ENCODE measurements around the gene IRS4.

IRS4 gene

GRCh38 chrX:108736509-108737479, at the start of gene IRS4:
IRS4 (minus strand) TSS chrX:108736563.
- Histone ChIP-seq H3K9ac (ENCODE audit: insufficient read length, low read depth) (peak within 1 kb of the TSS; percentile 64), H3K36me3 (ENCODE audit: insufficient read depth, insufficient read length, low read length) (no peaks in the 10 kb centered on the region), H3K4me1 (ENCODE audit: insufficient read depth, insufficient read length) (no peaks in the 10 kb centered on the region), H3K4me3 (ENCODE audit: insufficient read length, low read depth) (peak within 1 kb of the TSS; percentile 58), H3K27me3 (ENCODE audit: insufficient read depth, insufficient read length) (peaks cover 8% of the 10 kb centered on the region), H3K9me3 (ENCODE audit: insufficient read depth, low read length) (no peaks in the 10 kb centered on the region; the same call in 1 of the 2 replicates)
- DNase-seq (ENCODE audit: low read depth, low spot score): peak; percentile 63
- no peak for TF ChIP-seq SUZ12 (IDR thresholded peaks at IDR 0.05; ENCODE audit: extremely low read depth, insufficient read depth, insufficient read length)
- no peak for TF ChIP-seq YY1 (IDR thresholded peaks at IDR 0.05; ENCODE audit: insufficient read depth, insufficient read length)
- TF ChIP-seq ZNF274 (IDR thresholded peaks at IDR 0.05; ENCODE audit: low read depth, low read length): no peak

GRCh38 chrX:108772549-108772948, 36.2 kb upstream of the IRS4 start:
- Histone ChIP-seq H3K4me1 (ENCODE audit: insufficient read depth, insufficient read length) (no peaks in the 10 kb centered on the region), H3K27me3 (ENCODE audit: insufficient read depth, insufficient read length) (no peaks in the 10 kb centered on the region), H3K9ac (ENCODE audit: insufficient read length, low read depth) (no peak overlapping the region), H3K4me3 (ENCODE audit: insufficient read length, low read depth) (no peak overlapping the region), H3K36me3 (ENCODE audit: insufficient read depth, insufficient read length, low read length) (no peaks in the 10 kb centered on the region), H3K9me3 (ENCODE audit: insufficient read depth, low read length) (no peaks in the 10 kb centered on the region)
- no peak for DNase-seq (ENCODE audit: low read depth, low spot score)
- no peak for TF ChIP-seq YY1 (IDR thresholded peaks at IDR 0.05; ENCODE audit: insufficient read depth, insufficient read length)
- no peak for TF ChIP-seq ZNF274 (IDR thresholded peaks at IDR 0.05; ENCODE audit: low read depth, low read length)
- TF ChIP-seq SUZ12 (IDR thresholded peaks at IDR 0.05; ENCODE audit: extremely low read depth, insufficient read depth, insufficient read length): no peak

GRCh38 chrX:108763559-108763958, 27.2 kb upstream of the IRS4 start:
- Histone ChIP-seq H3K4me3 (ENCODE audit: insufficient read length, low read depth) (no peak overlapping the region), H3K27me3 (ENCODE audit: insufficient read depth, insufficient read length) (no peaks in the 10 kb centered on the region), H3K4me1 (ENCODE audit: insufficient read depth, insufficient read length) (no peaks in the 10 kb centered on the region), H3K36me3 (ENCODE audit: insufficient read depth, insufficient read length, low read length) (no peaks in the 10 kb centered on the region), H3K9ac (ENCODE audit: insufficient read length, low read depth) (no peak overlapping the region), H3K9me3 (ENCODE audit: insufficient read depth, low read length) (no peaks in the 10 kb centered on the region)
- no peak for DNase-seq (ENCODE audit: low read depth, low spot score)
- TF ChIP-seq SUZ12 (IDR thresholded peaks at IDR 0.05; ENCODE audit: extremely low read depth, insufficient read depth, insufficient read length) (no peak), ZNF274 (IDR thresholded peaks at IDR 0.05; ENCODE audit: low read depth, low read length) (no peak), YY1 (IDR thresholded peaks at IDR 0.05; ENCODE audit: insufficient read depth, insufficient read length) (no peak)

GRCh38 chrX:108740299-108740774, 4.0 kb upstream of the IRS4 start:
- no peaks in the 10 kb centered on the region for H3K36me3 ChIP-seq (ENCODE audit: insufficient read depth, insufficient read length, low read length)
- no peak overlapping the region for H3K9ac ChIP-seq (ENCODE audit: insufficient read length, low read depth)
- H3K4me3 ChIP-seq (ENCODE audit: insufficient read length, low read depth): no peak overlapping the region
- DNase-seq (ENCODE audit: low read depth, low spot score): no peak
- no peaks in the 10 kb centered on the region; the same call in 1 of the 2 replicates for H3K9me3 ChIP-seq (ENCODE audit: insufficient read depth, low read length)
- H3K4me1 ChIP-seq (ENCODE audit: insufficient read depth, insufficient read length): no peaks in the 10 kb centered on the region
- TF ChIP-seq YY1 (IDR thresholded peaks at IDR 0.05; ENCODE audit: insufficient read depth, insufficient read length) (no peak), SUZ12 (IDR thresholded peaks at IDR 0.05; ENCODE audit: extremely low read depth, insufficient read depth, insufficient read length) (no peak), ZNF274 (IDR thresholded peaks at IDR 0.05; ENCODE audit: low read depth, low read length) (no peak)
- H3K27me3 ChIP-seq (ENCODE audit: insufficient read depth, insufficient read length): no peaks in the 10 kb centered on the region

- no peak for DNase-seq (ENCODE audit: low read depth, low spot score)
- Histone ChIP-seq H3K36me3 (ENCODE audit: insufficient read depth, insufficient read length, low read length) (no peaks in the 10 kb centered on the region), H3K9ac (ENCODE audit: insufficient read length, low read depth) (no peak overlapping the region), H3K4me3 (ENCODE audit: insufficient read length, low read depth) (no peak overlapping the region), H3K4me1 (ENCODE audit: insufficient read depth, insufficient read length) (no peaks in the 10 kb centered on the region), H3K9me3 (ENCODE audit: insufficient read depth, low read length) (no peaks in the 10 kb centered on the region; the same call in 1 of the 2 replicates), H3K27me3 (ENCODE audit: insufficient read depth, insufficient read length) (peaks cover 8% of the 10 kb centered on the region)
- TF ChIP-seq SUZ12 (IDR thresholded peaks at IDR 0.05; ENCODE audit: extremely low read depth, insufficient read depth, insufficient read length): no peak
- TF ChIP-seq YY1 (IDR thresholded peaks at IDR 0.05; ENCODE audit: insufficient read depth, insufficient read length): no peak
- no peak for TF ChIP-seq ZNF274 (IDR thresholded peaks at IDR 0.05; ENCODE audit: low read depth, low read length)
These were observed 1.4 kb upstream of the IRS4 start for GRCh38 chrX:108737754-108738153.

- Histone ChIP-seq H3K9me3 (ENCODE audit: insufficient read depth, low read length) (no peaks in the 10 kb centered on the region; the same call in 1 of the 2 replicates), H3K4me3 (ENCODE audit: insufficient read length, low read depth) (peak overlapping the region; percentile 58), H3K36me3 (ENCODE audit: insufficient read depth, insufficient read length, low read length) (no peaks in the 10 kb centered on the region), H3K9ac (ENCODE audit: insufficient read length, low read depth) (peak overlapping the region; percentile 64), H3K4me1 (ENCODE audit: insufficient read depth, insufficient read length) (no peaks in the 10 kb centered on the region), H3K27me3 (ENCODE audit: insufficient read depth, insufficient read length) (peaks cover 8% of the 10 kb centered on the region)
- DNase-seq (ENCODE audit: low read depth, low spot score): no peak
- TF ChIP-seq ZNF274 (IDR thresholded peaks at IDR 0.05; ENCODE audit: low read depth, low read length) (no peak), SUZ12 (IDR thresholded peaks at IDR 0.05; ENCODE audit: extremely low read depth, insufficient read depth, insufficient read length) (no peak), YY1 (IDR thresholded peaks at IDR 0.05; ENCODE audit: insufficient read depth, insufficient read length) (no peak)
These were observed 469 bp downstream of the IRS4 start for GRCh38 chrX:108735679-108736508.

Measured in NT2/D1 (cell line).